Heart right ventricle (tissue), 16 donors: Measurements from ENCODE around the gene LPCAT4. TPM values are rescaled to one million over a fixed set of nuclear protein-coding genes. Genes with fewer than 3 reads are reported as not detected.
A peak's percentile ranks its signal among the peaks of the same experiment; 100 is the strongest.
"Not testable (repeated sequence)": the region's sequence is repeated elsewhere in the genome, so short reads cannot be mapped to it uniquely, and the experiment has no call there.

ENCODE experiments used
- ATAC-seq, 8 donors: fragments of 200-7000 bp; cut with Tn5 transposase; one replicate each; pipeline ENCODE4 v1.9.1; 2020; ENCODE audit warnings: mild to moderate bottlenecking in 8 of 8, moderate library complexity in 8 of 8, moderate number of reproducible peaks in 1 of 8
- DNase-seq, 2 donors: peaks; one replicate each; pipeline ENCODE4 v3.0.0-alpha.2; 2020
- H3K27ac ChIP-seq, 10 donors: fragments of 200-600 bp; sonication (generic) in 2 of 10; one replicate each; pipeline versions ENCODE4 v1.5.0 to v1.8.0; 2020 to 2022; ENCODE audit warnings: mild to moderate bottlenecking in 3 of 10
- H3K27me3 ChIP-seq, 7 donors: fragments of 200-600 bp; one replicate each; pipeline ENCODE4 v1.8.0; 2021 to 2022; ENCODE audit warnings: mild to moderate bottlenecking in 2 of 7
- H3K36me3 ChIP-seq, 9 donors: fragments of 200-600 bp; sonication (generic) in 1 of 9; one replicate each; pipeline versions ENCODE4 v1.5.0 to v1.8.0; 2020 to 2022; ENCODE audit warnings: mild to moderate bottlenecking in 2 of 9
- H3K4me1 ChIP-seq, 9 donors: fragments of 200-600 bp; sonication (generic) in 1 of 9; one replicate each; pipeline versions ENCODE4 v1.5.0 to v1.8.0; 2020 to 2022; ENCODE audit warnings: mild to moderate bottlenecking in 4 of 9
- H3K4me3 ChIP-seq, 10 donors: fragments of 200-600 bp; sonication (generic) in 2 of 10; one replicate each; pipeline versions ENCODE4 v1.5.0 to v1.8.0; 2020 to 2022; ENCODE audit warnings: mild to moderate bottlenecking in 7 of 10, moderate library complexity in 2 of 10
- H3K9me3 ChIP-seq, 11 donors: fragments of 200-600 bp in 10 of 11; sonication (generic) in 2 of 11; one replicate each; pipeline versions ENCODE4 v1.5.0 to v1.8.0; 2013 to 2022; ENCODE audit warnings: mild to moderate bottlenecking in 2 of 11, control low read depth in 1 of 11, moderate library complexity in 1 of 11
- CTCF ChIP-seq, 9 donors: fragments of 200-600 bp; sonication (generic) in 2 of 9; IDR thresholded peaks; one replicate each; pipeline versions ENCODE4 v1.5.0 to v1.8.0; 2021 to 2022; ENCODE audit warnings: antibody characterized with exemption in 9 of 9, mild to moderate bottlenecking in 5 of 9, moderate library complexity in 1 of 9
- WGBS, 2 donors: extraction: QIAGEN DNeasy Blood & Tissue Kit; methylation state at CpG; one replicate each; pipeline ENCODE4 v1.1.7; 2013; ENCODE audit warnings: inconsistent platforms in 1 of 2; 5-methylcytosine and 5-hydroxymethylcytosine counted together
- intact Hi-C, 10 donors: fragments of 100-400 bp; cut with DNase I; formaldehyde crosslinking; loops; one replicate each; pipeline versions ENCODE4 v1.11.1 to v1.14.2; 2022
- polyA plus RNA-seq, 2 donors: library from polyadenylated mRNA; stranded (reverse); fragments of 200-250 nt; gene quantifications; one replicate each; pipeline ENCODE4 v1.2.3, GENCODE V29; 2013
- total RNA-seq, 10 donors: library from RNA; stranded (reverse); fragmentation: NEBNext Ultra II Directional in 3 of 10; extraction: Animal tissue kit (Norgen Biotek cat#: 25700) in 3 of 10; gene quantifications; one replicate each; pipeline versions ENCODE4 v1.2.1 to v1.2.4, GENCODE V29; 2021 to 2023
- donor health status: Arrhythmogenic right ventricular cardiomyopathy.
- donor health status: ischemic (EF 13 %, LVEDD 7.1; RV severe dilation, severe dysfunction).
- donor health status: healthy with polysubstance abuse.
- donor health status: DM: no; HTN: yes; CAD: no.
- donor health status: DM: no; HTN: no; CAD: no.
- donor health status: ischemic (EF 25% LVEDD 6.9; RV normal size, moderate dysfunction).
- donor health status: ischemic (EF 25% LVEDD 5.7; RV mildly dilated, moderate dysfunction).
- donor health status: healthy.
- donor health status: DM: yes; HTN: yes; CAD: no.
- donor health status: Ischemic cardiomyopathy.
- donor health status: ischemic (EF 35%, LVEDD 5.7; RV mildly dilated, moderate dysfunction).
- donor health status: nonischemic (EF 11% LVEDD 7.7; RV severe dilation, severe dysfunction).
- donor health status: DM: yes; HTN: yes; CAD: no.
- donor health status: PGD.
- donor health status: ischemic (EF 29% LVEDD 5.4; RV normal size, mild dysfunction).
- donor health status: nonischemic (EF 23%, LVEDD 6.1; RV moderate dilation, normal function).

Gene LPCAT4
- total and polyA plus RNA-seq, 12 donors = 15.1 to 110 (median 50.6) TPM

- WGBS, 2 donors = no CpG with 5 or more reads among the region's 19 CpGs
- intact Hi-C loops = not testable (repeated sequence)
These were observed 15.0 kb upstream of the LPCAT4 start for GRCh38 chr15:34381829-34382521.

GRCh38 chr15:34380491-34380890 lies 13.5 kb upstream of the LPCAT4 start:
- H3K36me3 ChIP-seq, ATAC-seq, H3K4me3 ChIP-seq, intact Hi-C loops, H3K27me3 ChIP-seq, DNase-seq, H3K9me3 ChIP-seq, H3K27ac ChIP-seq, H3K4me1 ChIP-seq: not testable (repeated sequence)
- 66 to 92% methylated on average over 4 of the region's 4 CpGs for WGBS, 2 donors

More at GRCh38 chr15:34381829-34382521, 15.0 kb upstream of the LPCAT4 start:
- not testable (repeated sequence) for H3K27ac ChIP-seq, H3K4me1 ChIP-seq, DNase-seq, H3K4me3 ChIP-seq, H3K36me3 ChIP-seq, H3K27me3 ChIP-seq, H3K9me3 ChIP-seq
- ATAC-seq = peak in 5 of 8 donors; percentile 48 to 90 (median 65)

GRCh38 chr15:34376856-34377255 lies 9.9 kb upstream of the LPCAT4 start:
- TF ChIP-seq CTCF (IDR thresholded peaks at IDR 0.05) = no peak
- DNase-seq (no peak), ATAC-seq (no peak)
- Histone ChIP-seq H3K36me3 (peaks cover 0 to 5% (median 0%) of the 10 kb centered on the region in 9 donors), H3K4me1 (no peaks in the 10 kb centered on the region), H3K9me3 (no peaks in the 10 kb centered on the region), H3K4me3 (no peak overlapping the region), H3K27me3 (no peaks in the 10 kb centered on the region), H3K27ac (no peak overlapping the region)
- 97 to 100% methylated on average over 2 of the region's 2 CpGs for WGBS, 2 donors
- intact Hi-C loops = no loop called here

GRCh38 chr15:34375541-34375940 lies 8.5 kb upstream of the LPCAT4 start:
- H3K4me3 ChIP-seq, intact Hi-C loops, H3K27me3 ChIP-seq, H3K27ac ChIP-seq, H3K9me3 ChIP-seq, DNase-seq, ATAC-seq, H3K4me1 ChIP-seq, H3K36me3 ChIP-seq: not testable (repeated sequence)
- whole genome bisulfite sequencing, 2 donors = 89 to 96% methylated on average over 2 of the region's 2 CpGs

- Histone ChIP-seq H3K4me3 (no peak overlapping the region), H3K27me3 (no peaks in the 10 kb centered on the region), H3K36me3 (no peaks in the 10 kb centered on the region), H3K4me1 (no peaks in the 10 kb centered on the region), H3K27ac (no peak overlapping the region), H3K9me3 (no peaks in the 10 kb centered on the region)
- no peak for DNase-seq
- intact Hi-C loops = no loop called here
- WGBS, 2 donors = 74 to 94% methylated on average over 2 of the region's 2 CpGs
- no peak for ATAC-seq
- TF ChIP-seq CTCF (IDR thresholded peaks at IDR 0.05) = no peak
These were observed 7.8 kb upstream of the LPCAT4 start for GRCh38 chr15:34374816-34375215.

GRCh38 chr15:34373951-34374350 lies 7.0 kb upstream of the LPCAT4 start:
- 68 to 88% methylated on average over 8 of the region's 8 CpGs for WGBS, 2 donors
- Histone ChIP-seq H3K9me3 (no peaks in the 10 kb centered on the region), H3K4me1 (no peaks in the 10 kb centered on the region), H3K27ac (no peak overlapping the region), H3K36me3 (no peaks in the 10 kb centered on the region), H3K27me3 (no peaks in the 10 kb centered on the region), H3K4me3 (no peak overlapping the region)
- DNase-seq (no peak), ATAC-seq (peak in 1 of 8 donors; percentile 53)
- intact Hi-C loops = no loop called here
- TF ChIP-seq CTCF (IDR thresholded peaks at IDR 0.05) = no peak
